Ramos (cell line): ENCODE data around the gene OGA.

Source experiments
- in situ Hi-C: fragments of 300-500 bp; cut with MboI; formaldehyde crosslinking; loops from one replicate; pipeline ENCODE4 v1.14.3; 2022; ENCODE audit warnings: low sequenced_read_pairs; ENCODE audit not compliant: unreplicated experiment

Gene OGA

DNA sequence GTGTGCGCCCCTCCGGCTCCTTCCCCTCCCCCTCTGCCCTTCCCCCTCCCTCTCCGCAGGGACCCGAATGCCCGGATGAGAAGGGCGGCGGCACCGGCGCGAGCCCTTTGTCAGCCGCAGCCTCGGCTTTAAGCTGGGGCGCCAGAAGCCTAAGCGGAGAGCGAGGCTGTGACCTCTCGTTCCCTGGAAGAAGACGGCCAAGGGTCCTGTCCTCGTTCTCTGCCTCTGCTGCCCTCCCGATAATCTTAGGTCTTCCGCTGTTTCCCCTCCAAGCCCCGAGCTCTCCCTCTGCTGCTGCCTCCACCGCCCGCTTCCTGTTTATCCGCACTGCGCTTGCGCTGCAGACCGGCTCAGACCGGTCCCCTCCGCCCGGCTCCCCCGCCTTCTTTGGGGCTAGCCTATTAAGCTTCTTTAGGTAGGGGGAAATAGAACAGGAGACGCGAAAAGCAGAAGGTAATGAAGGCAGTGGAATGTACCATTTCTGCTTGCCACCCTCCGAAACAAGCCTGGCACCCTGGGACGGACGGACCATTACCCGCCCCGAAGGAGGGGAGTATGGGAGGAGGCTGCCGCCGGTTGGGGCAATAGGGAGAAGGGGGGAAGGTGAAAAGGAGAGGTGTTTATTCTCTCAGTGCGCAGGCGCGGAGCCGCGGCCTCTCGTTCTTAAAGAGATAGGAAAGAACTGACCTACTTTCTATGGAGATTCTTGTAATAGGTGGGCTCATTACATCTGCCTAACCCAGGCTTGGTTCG, at the start of gene OGA:
OGA (minus strand) TSS at position 326 of the 753 bp plus-strand sequence. CDS start 422 bp downstream, outside the sequence.
- in situ Hi-C loops = no loop called here

GRCh38 chr10:101867931-101868330, 49.7 kb upstream of the OGA start:
- in situ Hi-C loops = no loop called here

GRCh38 chr10:101859530-101859929, 41.3 kb upstream of the OGA start:
- in situ Hi-C loops = no loop called here

- in situ Hi-C loops = no loop called here
Measured at GRCh38 chr10:101858723-101859500, 40.7 kb upstream of the OGA start.

GRCh38 chr10:101857802-101858476, 39.7 kb upstream of the OGA start:
- in situ Hi-C loops = no loop called here

- in situ Hi-C loops = no loop called here
Measured at GRCh38 chr10:101856626-101857025, 38.4 kb upstream of the OGA start.

DNA sequence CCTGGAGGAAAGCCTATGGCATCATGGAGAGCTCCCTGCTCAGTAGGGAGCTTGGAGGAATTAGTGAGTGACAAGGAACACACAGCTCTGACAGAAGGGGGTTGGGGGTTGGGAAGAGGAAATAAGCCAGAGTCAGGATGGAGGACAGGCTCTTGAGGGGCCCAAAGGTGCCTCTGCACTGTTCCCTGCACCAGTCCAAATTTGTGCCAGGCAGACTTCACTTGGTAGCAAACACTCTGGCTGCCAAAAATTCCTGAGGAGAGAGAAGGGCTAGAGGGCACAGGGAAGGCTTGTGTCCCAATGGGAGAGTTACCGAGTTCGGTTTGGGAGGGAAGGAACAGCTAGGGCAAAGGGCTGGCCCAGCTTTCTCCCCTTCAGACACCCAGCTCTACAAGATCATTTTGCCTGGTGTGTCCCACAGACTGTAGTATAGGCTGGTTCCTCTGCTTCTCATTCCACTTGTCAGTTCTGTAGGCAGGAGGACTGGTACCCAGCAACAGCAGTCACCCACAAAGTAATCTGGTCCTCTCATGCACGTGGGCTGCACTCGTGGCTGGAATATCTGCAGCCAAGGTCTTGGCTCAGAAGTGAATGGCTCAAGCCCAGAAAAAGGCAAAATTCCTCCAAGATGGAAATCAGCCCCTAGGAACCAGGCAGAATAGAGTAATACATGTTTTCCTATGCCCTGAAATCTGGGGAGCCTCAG, 33.3 kb upstream of the OGA start:
- in situ Hi-C loops = no loop called here

- in situ Hi-C loops = no loop called here
Measured at GRCh38 chr10:101850749-101851148, 32.5 kb upstream of the OGA start.

DNA sequence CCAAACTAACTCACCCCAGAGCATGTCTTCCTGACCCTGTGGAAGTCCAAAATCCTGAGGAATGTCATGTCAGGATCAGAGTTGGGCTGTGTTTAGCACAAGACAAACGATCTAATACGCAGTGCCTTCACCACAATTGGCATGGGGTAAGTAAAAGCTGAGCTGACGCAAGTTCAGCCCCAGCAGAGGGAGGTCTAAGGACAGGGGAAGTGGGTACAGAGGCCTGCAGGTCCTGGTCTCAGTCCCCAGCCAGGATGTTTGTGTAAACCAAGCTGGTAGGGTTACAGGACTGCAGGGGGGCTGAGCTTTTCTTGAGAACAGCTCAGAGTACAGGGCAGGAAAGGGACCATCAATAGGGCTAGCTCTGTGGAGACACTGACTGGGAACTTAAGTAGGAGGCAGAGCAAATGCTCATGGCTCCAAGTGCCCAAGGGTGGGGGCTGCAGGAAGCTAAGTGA, 30.7 kb upstream of the OGA start:
- in situ Hi-C loops = no loop called here

- in situ Hi-C loops = no loop called here
Measured at GRCh38 chr10:101848408-101848807, 30.2 kb upstream of the OGA start.

DNA sequence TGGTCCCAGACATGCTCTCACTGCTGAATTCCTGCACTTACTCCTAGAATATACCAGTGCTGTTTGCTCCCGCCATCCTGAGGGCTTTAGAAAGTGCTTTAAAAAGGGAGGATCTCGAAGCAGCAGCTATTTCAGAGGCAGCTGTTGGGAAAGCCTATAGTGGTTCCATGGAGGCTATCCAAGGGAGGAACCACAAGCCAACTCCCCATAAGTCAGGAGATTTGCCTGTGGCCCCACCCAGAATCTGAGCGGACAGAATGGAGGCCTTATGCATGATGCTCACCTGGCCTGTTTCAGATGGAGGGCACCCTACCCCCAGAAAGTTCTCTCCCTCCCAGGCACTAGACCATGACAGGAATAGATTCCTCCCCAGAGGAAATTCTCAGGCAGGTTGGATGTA, 27.6 kb upstream of the OGA start:
- in situ Hi-C loops = no loop called here

DNA sequence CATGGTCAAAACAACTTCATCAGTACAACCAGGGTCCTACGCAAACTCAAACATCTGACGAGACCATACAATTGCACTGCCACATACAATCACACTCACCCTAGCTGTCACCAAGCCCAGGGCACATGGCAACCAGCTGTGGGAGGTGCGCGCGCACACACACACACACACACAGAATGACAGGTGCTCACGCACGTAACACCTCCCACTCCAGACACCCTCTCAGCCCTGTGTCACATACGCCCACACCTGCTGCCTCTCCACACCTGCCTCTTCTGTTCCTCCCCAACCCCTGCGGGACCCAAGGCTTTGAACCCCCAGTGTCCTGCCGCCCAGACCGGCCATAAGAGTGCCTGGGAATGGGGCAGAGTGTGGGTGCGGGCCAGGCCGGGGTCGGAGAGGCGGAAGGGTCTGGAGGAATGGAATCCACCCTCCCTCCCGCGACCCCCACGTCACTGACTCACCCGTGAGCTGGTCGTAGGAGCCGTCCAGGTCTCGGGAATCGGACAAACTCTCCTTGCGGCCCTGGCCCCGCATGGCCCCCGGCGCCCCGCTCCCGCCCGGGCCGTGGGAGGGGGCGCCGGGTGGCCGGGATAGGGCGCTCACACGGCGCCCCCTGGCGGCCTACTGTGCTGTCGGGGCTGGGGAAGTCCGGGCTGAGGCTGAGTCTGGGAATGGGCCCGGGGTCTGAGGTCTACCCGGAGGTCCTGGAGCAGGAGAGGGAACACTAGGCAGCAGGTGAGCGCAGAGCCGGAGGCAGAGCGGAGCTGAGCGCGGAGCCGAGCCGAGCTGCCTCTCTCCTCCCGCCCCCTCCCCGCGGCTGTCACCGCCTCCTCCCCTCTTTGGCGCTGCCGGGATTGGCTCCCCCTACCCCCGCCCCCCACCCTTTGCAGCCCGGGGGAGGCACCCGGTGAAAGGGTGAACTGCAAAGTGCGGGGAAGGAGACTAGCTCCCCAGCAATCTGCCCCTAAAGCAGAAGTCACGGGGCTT, 25.1 kb upstream of the OGA start, which contains the start of gene KCNIP2:
KCNIP2 (minus strand) TSS at position 769 of the 990 bp plus-strand sequence; CDS start at position 537, 232 bp downstream.
- in situ Hi-C loops = no loop called here

GRCh38 chr10:101841826-101842225, 23.6 kb upstream of the OGA start:
- in situ Hi-C loops = no loop called here

DNA sequence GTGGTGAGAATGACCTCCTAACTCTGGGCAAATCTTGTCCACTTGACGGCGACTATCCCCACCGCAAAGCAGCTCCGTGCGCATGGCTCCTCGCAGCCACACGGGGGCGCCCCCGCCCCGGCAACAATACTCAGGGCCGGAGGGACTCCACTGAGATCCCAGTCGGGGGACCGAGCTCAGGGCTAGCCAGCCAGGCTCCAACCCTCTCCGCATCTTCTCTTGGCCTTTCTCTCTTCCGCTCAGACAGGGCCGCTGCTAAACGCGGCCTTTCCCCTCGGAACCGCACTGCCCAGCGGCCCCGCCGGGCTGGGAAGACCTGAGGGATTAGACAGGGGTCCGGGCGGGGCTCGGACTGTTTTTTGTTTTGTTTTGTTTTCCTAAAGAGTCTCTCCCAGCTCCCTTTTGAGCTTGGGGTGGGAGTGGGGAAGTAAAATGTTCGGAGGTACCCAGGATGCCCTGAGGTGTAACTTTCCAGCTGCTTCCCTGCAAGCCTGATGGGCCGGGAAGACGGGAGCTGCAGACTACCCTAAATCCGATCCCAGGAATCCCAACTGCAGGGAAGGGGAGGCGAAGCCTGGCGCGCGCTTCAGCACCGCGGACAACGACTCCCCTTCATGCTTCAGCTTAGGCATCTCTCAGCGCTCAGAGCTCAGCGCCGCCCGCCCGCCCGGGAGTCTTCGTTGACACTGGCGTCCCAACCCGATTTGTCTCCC, 22.7 kb upstream of the OGA start:
- in situ Hi-C loops = no loop called here

GRCh38 chr10:101840102-101840684, 21.9 kb upstream of the OGA start:
- in situ Hi-C loops = no loop called here

DNA sequence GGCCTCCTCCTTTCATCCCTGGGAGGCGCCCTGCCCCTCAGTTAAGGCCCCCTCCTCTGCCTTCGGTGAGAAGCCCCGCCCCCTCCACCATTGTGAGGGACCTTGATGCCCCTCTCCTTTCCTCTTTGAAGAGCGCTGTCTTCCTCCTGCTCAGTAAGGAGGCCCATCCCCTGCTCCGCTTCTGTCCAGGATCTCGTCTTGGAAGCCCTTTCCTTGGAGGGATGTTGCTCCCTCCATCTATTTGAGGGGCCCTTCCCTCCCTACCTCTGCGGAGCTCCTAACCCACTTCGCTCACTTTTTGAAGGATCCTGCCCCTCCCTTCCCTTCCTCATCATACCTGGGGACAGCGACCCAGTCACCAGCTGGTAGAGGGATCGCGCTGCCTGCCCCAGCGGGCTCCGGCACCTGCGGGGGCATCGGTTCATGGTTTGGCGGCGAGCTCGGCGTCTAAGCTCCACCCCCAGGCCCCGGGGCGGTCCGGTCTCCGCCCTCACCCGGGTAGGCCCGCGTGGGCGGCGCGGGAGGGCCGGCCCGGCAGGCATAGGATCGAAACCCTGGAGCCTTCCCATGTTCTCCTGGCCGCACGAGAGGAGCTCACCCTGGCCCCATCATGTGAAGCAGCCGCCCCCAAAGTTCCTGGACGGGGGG, 21.3 kb upstream of the OGA start:
- in situ Hi-C loops = loop anchor here (5.0 kb wide), 1 partner anchor 238 kb away; no protein-coding TSS in a partner anchor

- in situ Hi-C loops = loop anchor here (5.0 kb wide), 1 partner anchor 238 kb away; no protein-coding TSS in a partner anchor
Measured at GRCh38 chr10:101839002-101839401, 20.8 kb upstream of the OGA start.
